Measurements from ENCODE around the gene KANK2. TPM values are rescaled to one million over a fixed set of nuclear protein-coding genes. Genes with fewer than 3 reads are reported as not detected.

Gene KANK2
- total and polyA plus RNA-seq, 12 donors, result 23.7 to 395 (median 133) TPM

- Histone ChIP-seq H3K9me3 (replicated peaks in 1 of 3) (no peaks in the 10 kb centered on the region), H3K4me1 (replicated peaks in 1 of 2) (no peaks in the 10 kb centered on the region), H3K36me3 (replicated peaks in 1 of 2) (peaks cover 0 to 14% of the 10 kb centered on the region in 2 donors), H3K27me3 (no peaks in the 10 kb centered on the region), H3K27ac (no peak overlapping the region), H3K4me3 (no peak overlapping the region)
- no peak for DNase-seq
- no peak for TF ChIP-seq POLR2A (IDR thresholded peaks at IDR 0.05)
- no peak for TF ChIP-seq CTCF (IDR thresholded peaks at IDR 0.05)
- 87 to 92% (median 90%) methylated on average over 5 to 6 of the region's 6 CpGs for WGBS, 4 donors
- intact Hi-C loops (cut with DNase I), result no loop called here
These were observed 17.0 kb upstream of the KANK2 start for GRCh38 chr19:11214387-11214786.

GRCh38 chr19:11210656-11210928 lies 13.2 kb upstream of the KANK2 start:
- Histone ChIP-seq H3K36me3 (replicated peaks in 1 of 2) (peaks cover 0 to 10% of the 10 kb centered on the region in 2 donors), H3K4me3 (no peak overlapping the region), H3K27ac (no peak overlapping the region), H3K27me3 (no peaks in the 10 kb centered on the region), H3K9me3 (replicated peaks in 1 of 3) (no peaks in the 10 kb centered on the region), H3K4me1 (replicated peaks in 1 of 2) (no peaks in the 10 kb centered on the region)
- WGBS, 4 donors, result 77 to 88% (median 84%) methylated on average over 1 of the region's 1 CpG
- no peak for DNase-seq
- intact Hi-C loops (cut with DNase I), result no loop called here
- no peak for TF ChIP-seq CTCF (IDR thresholded peaks at IDR 0.05)
- TF ChIP-seq POLR2A (IDR thresholded peaks at IDR 0.05), result no peak

GRCh38 chr19:11209839-11210655 lies 12.7 kb upstream of the KANK2 start:
- DNase-seq, result no peak
- H3K9me3 ChIP-seq (replicated peaks in 1 of 3), result no peaks in the 10 kb centered on the region
- 61 to 79% (median 67%) methylated on average over 2 of the region's 2 CpGs for WGBS, 4 donors
- peaks cover 0 to 5% of the 10 kb centered on the region in 2 donors for H3K36me3 ChIP-seq (replicated peaks in 1 of 2)
- H3K4me3 ChIP-seq, result no peak overlapping the region
- intact Hi-C loops (cut with DNase I), result loop anchor here (10.0 kb wide), 1 partner anchor 175 kb away; no protein-coding TSS in a partner anchor
- TF ChIP-seq CTCF (IDR thresholded peaks at IDR 0.05), result no peak
- TF ChIP-seq POLR2A (IDR thresholded peaks at IDR 0.05), result no peak
- no peak overlapping the region for H3K27ac ChIP-seq
- no peaks in the 10 kb centered on the region for H3K27me3 ChIP-seq
- peaks cover 0 to 4% of the 10 kb centered on the region in 2 donors for H3K4me1 ChIP-seq (replicated peaks in 1 of 2)

DNA sequence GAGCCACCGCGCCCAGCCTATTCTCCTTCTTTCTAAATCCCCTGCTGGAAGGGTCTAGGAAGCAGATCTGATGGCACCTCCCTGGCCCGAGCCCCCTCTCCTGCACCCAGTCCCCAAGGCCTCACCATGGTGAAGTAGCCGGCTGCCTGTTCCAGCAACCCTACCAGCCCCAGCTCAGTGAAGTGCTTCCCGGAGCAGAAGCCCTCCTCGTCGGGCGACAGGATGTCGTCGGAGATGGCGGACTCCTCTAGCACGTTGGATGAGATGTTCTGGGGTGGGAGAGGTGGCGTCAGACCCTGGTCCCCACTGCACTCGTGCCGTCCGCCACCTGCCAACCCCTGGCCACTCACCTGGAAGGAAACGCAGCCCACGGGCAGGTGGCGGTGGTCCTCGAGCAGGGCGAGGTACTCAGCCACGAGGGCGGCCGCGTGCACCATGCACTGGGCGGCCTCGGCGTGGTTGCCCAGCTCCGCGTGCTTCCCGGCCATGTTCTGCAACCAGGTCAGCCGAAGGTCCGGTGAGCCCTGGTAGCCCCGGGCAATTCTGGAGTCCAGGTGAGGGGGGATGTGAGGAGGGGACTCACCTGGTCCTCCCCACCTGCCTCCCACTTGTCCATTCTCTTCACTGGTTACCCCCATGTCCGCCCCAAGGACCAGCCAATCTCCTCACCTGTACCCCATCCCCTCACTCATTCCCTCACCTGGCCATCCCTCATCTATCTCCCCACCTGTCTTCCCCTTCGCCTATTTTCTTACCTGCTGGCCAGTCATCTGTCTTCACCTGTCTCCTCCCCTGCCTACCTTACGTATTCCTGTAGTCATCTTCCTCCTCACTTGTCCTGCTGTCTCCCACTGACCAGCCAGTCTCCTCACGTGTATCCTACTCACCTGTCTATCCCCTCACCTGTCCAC lies 11.5 kb upstream of the KANK2 start:
- no peak for DNase-seq
- peaks cover 0 to under 1% of the 10 kb centered on the region in 2 donors for H3K36me3 ChIP-seq (replicated peaks in 1 of 2)
- no peak overlapping the region for H3K4me3 ChIP-seq
- peaks cover 9 to 16% of the 10 kb centered on the region in 2 donors for H3K4me1 ChIP-seq (replicated peaks in 1 of 2)
- no peak overlapping the region for H3K27ac ChIP-seq
- 84 to 92% (median 90%) methylated on average over 27 to 38 of the region's 38 CpGs for WGBS, 4 donors
- intact Hi-C loops (cut with DNase I), result loop anchor here (10.0 kb wide), 1 partner anchor 174 kb away; no protein-coding TSS in a partner anchor
- TF ChIP-seq POLR2A (IDR thresholded peaks at IDR 0.05) (no peak), CTCF (IDR thresholded peaks at IDR 0.05) (no peak)
- H3K27me3 ChIP-seq, result no peaks in the 10 kb centered on the region
- no peaks in the 10 kb centered on the region for H3K9me3 ChIP-seq (replicated peaks in 1 of 3)

Measured in adrenal gland (tissue), 12 donors.